Activated naive CD8-positive, alpha-beta T cell (primary cell): ENCODE data around the gene TTYH1.

Experiments used
- H3K27ac Mint-ChIP-seq: one replicate; pipeline ENCODE4 v1.8.0; 2021; ENCODE audit warnings: mixed read lengths
- H3K27me3 Mint-ChIP-seq: one replicate; pipeline ENCODE4 v1.8.0; 2021; ENCODE audit warnings: mixed read lengths
- H3K36me3 Mint-ChIP-seq: one replicate; pipeline ENCODE4 v1.8.0; 2021; ENCODE audit warnings: mixed read lengths
- H3K4me1 Mint-ChIP-seq: one replicate; pipeline ENCODE4 v1.8.0; 2021; ENCODE audit warnings: low read depth, mixed read lengths
- H3K4me3 Mint-ChIP-seq: one replicate; pipeline ENCODE4 v1.8.0; 2021; ENCODE audit warnings: mild to moderate bottlenecking, mixed read lengths
- H3K9me3 Mint-ChIP-seq: one replicate; pipeline ENCODE4 v1.8.0; 2021; ENCODE audit warnings: low read depth, mixed read lengths

Gene TTYH1

DNA sequence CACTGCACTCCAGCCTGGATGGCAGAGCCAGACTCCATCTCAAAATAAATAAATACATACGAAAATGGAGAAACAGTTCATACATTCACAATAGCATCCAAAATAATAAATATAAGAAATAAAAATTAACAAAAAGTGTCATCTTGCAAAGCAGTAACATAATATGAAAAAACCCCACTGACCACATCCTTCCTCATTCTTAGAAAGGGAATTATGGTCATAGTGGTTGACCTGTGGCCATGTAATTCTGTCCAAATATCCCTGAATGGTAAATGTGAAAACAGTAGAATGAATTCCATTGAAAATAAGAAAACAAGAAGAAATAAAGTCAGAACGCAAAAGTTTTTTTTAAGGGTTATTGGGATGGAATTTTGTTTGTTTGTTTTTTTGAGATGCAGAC, 64.8 kb downstream of the TTYH1 start:
- H3K36me3 Mint-ChIP-seq, result no peaks in the 10 kb centered on the region
- peaks cover 6% of the 10 kb centered on the region for H3K4me1 Mint-ChIP-seq
- H3K9me3 Mint-ChIP-seq, result no peaks in the 10 kb centered on the region
- H3K27ac Mint-ChIP-seq, result no peak overlapping the region
- H3K27me3 Mint-ChIP-seq, result peaks cover 29% of the 10 kb centered on the region
- H3K4me3 Mint-ChIP-seq, result no peak overlapping the region

GRCh38 chr19:54481326-54481930, 66.2 kb downstream of the TTYH1 start:
- no peak overlapping the region for H3K27ac Mint-ChIP-seq
- H3K4me3 Mint-ChIP-seq, result no peak overlapping the region
- H3K27me3 Mint-ChIP-seq, result peaks cover 29% of the 10 kb centered on the region
- no peaks in the 10 kb centered on the region for H3K36me3 Mint-ChIP-seq
- H3K4me1 Mint-ChIP-seq, result peaks cover 6% of the 10 kb centered on the region
- H3K9me3 Mint-ChIP-seq, result no peaks in the 10 kb centered on the region

DNA sequence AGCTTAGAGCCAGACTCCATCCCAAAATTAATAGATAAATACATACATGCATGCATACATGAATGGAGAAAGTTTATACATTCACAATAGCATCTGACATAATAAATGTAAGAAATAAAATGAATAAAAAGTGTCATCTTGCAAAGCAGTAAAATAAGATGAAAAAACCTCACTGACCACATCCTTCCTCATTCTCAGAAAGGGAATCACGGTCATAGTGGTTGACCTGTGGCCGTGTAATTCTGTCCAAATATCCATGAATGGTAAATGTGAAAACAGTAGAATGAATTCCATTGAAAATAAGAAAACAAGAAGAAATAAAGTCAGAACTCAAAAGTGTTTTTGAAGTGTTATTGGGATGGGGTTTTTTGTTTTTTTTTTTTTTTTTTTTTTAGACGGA, 67.6 kb downstream of the TTYH1 start:
- Mint-ChIP-seq H3K27me3 (peaks cover 20% of the 10 kb centered on the region), H3K4me3 (no peak overlapping the region), H3K27ac (no peak overlapping the region), H3K9me3 (no peaks in the 10 kb centered on the region), H3K36me3 (no peaks in the 10 kb centered on the region), H3K4me1 (peaks cover 6% of the 10 kb centered on the region)

DNA sequence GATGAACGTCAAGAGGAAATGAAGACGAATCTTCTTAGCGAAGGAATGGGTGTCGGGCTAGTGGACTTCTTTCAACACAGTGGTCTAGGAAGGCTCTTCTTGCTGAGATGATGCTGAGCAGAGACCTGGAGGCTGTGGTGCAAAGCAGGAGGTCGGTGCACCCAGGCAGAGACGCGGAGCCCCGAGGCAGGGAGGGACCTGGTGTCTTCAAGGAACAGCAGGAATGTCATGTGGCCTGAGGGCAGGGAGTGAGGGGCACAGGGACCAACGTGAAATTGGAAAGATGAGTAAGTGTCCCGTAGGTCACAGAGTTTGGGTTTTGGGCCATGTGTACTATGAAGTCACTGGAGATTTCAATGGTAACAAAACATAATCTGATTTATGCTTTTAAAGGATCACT, 69.2 kb downstream of the TTYH1 start:
- H3K4me3 Mint-ChIP-seq, result no peak overlapping the region
- H3K27me3 Mint-ChIP-seq, result peaks cover 14% of the 10 kb centered on the region
- no peaks in the 10 kb centered on the region for H3K9me3 Mint-ChIP-seq
- H3K36me3 Mint-ChIP-seq, result no peaks in the 10 kb centered on the region
- no peak overlapping the region for H3K27ac Mint-ChIP-seq
- peaks cover 6% of the 10 kb centered on the region for H3K4me1 Mint-ChIP-seq

- peaks cover 6% of the 10 kb centered on the region for H3K4me1 Mint-ChIP-seq
- no peaks in the 10 kb centered on the region for H3K9me3 Mint-ChIP-seq
- H3K27me3 Mint-ChIP-seq, result peaks cover 13% of the 10 kb centered on the region
- no peak overlapping the region for H3K27ac Mint-ChIP-seq
- H3K36me3 Mint-ChIP-seq, result no peaks in the 10 kb centered on the region
- H3K4me3 Mint-ChIP-seq, result no peak overlapping the region
Measured at GRCh38 chr19:54485851-54486250, 70.6 kb downstream of the TTYH1 start.
